ENCODE data around the gene ZNF76. TPM values are rescaled to one million over a fixed set of nuclear protein-coding genes. Genes with fewer than 3 reads are reported as not detected.

ZNF76 gene
- total RNA-seq, 2 experiments from 2014 or later: 39.4 to 41.6 TPM

DNA sequence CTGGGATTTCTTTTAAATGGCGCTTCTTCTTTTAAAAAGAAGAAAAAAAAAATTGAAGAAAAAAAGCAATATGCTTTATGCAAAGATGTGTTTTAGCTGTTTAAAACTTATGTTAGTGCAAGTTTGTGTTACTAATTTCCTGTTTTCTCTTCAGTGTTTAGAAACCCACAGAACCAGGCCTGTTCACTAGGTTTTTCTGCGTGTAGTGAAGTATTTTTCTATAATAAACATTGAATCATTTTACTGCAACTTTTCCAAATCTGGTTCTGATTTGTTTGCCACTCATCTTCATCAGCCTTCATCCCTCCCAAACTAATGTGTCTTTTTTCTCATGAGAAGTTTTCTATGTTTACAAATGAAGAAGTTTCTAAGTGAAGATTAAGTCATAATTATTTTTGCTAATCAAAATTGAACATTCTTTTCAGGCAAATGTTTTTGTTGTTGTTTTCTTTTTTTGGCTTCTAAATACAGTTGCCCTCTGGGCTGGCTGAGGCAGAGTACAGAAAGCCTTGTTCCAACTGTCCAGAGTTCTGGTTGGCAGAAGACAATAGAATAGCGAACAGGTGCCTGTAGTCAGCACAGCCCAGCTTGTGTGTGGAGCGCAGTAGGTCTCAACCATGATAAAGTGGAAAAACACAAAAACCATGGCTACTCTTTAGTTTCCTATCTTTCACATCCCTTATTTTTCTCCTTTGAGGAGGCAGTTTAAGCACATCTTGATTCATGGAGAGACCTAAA, 14.5 kb downstream of the ZNF76 start:
- no peak overlapping the region for H3K27ac Mint-ChIP-seq
- H3K4me1 Mint-ChIP-seq (ENCODE audit: low read depth): peaks cover 12% of the 10 kb centered on the region
- H3K36me3 Mint-ChIP-seq (ENCODE audit: low read depth): peaks cover 3% of the 10 kb centered on the region
- no peaks in the 10 kb centered on the region for H3K9me3 Mint-ChIP-seq (ENCODE audit: insufficient read depth)
- no peak for DNase-seq
- ChIA-PET CTCF (no interaction called here), POLR2A (no interaction called here)
- ATAC-seq: no peak
- H3K27me3 Mint-ChIP-seq (ENCODE audit: low read depth): no peaks in the 10 kb centered on the region
- no peak overlapping the region for H3K4me3 Mint-ChIP-seq

DNA sequence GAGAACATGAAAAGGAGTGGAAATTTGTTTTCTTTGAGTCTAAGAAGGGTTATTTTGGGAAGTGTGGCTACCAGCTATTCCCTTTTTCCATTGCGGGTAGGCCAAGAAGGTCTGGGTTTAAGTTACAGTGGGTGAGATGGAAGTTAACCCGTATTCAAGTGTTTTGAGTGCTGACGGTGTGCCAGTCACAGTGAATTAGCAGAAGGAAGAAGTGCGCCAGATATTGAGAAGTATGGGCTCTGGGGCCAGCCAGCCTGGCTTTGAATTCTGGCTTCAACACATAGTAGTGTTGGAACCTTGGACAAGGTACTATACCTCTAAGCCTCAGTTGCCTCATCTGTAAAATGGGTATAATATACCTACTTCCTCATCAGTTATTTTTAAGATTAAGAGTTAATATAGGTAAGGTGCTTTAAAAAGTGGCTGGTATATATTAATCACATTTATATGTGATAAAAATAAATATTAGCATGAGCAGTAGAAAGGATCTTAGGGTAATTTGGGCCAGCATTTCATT, 16.3 kb downstream of the ZNF76 start:
- peaks cover 12% of the 10 kb centered on the region for H3K4me1 Mint-ChIP-seq (ENCODE audit: low read depth)
- no peak for ATAC-seq
- DNase-seq: no peak
- no peak overlapping the region for H3K4me3 Mint-ChIP-seq
- H3K9me3 Mint-ChIP-seq (ENCODE audit: insufficient read depth): no peaks in the 10 kb centered on the region
- POLR2A ChIA-PET: no interaction called here
- no peaks in the 10 kb centered on the region for H3K27me3 Mint-ChIP-seq (ENCODE audit: low read depth)
- H3K27ac Mint-ChIP-seq: no peak overlapping the region
- no peaks in the 10 kb centered on the region for H3K36me3 Mint-ChIP-seq (ENCODE audit: low read depth)
- CTCF ChIA-PET: no interaction called here

DNA sequence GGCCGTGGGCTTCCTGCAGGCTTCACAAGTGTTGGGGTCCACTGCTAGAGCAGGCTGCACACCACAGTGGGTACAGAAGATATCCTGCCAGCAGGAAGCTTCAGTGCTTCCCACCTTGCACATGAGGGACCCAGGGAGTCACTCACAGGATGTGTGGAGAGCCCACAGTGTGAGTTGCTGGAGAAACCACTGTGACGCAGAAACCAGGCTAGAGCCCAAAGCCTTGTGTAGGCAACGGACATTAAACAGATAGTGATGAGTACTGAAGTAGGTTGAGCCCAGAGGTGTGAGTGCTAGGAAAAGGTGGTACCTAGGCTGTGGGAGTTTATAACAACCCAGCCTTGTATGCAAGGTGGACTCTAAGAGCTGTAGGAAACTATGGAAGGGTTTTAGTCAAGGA, 19.2 kb downstream of the ZNF76 start:
- Mint-ChIP-seq H3K4me1 (ENCODE audit: low read depth) (peaks cover 10% of the 10 kb centered on the region), H3K36me3 (ENCODE audit: low read depth) (peaks cover 19% of the 10 kb centered on the region), H3K4me3 (no peak overlapping the region), H3K9me3 (ENCODE audit: insufficient read depth) (no peaks in the 10 kb centered on the region), H3K27ac (no peak overlapping the region), H3K27me3 (ENCODE audit: low read depth) (no peaks in the 10 kb centered on the region)
- POLR2A ChIA-PET: no interaction called here
- CTCF ChIA-PET: interaction anchor here (1.9 kb wide), 1 partner anchor 38 kb away, joined by 4 read pairs; no protein-coding TSS in a partner anchor
- DNase-seq (no peak), ATAC-seq (no peak)

DNA sequence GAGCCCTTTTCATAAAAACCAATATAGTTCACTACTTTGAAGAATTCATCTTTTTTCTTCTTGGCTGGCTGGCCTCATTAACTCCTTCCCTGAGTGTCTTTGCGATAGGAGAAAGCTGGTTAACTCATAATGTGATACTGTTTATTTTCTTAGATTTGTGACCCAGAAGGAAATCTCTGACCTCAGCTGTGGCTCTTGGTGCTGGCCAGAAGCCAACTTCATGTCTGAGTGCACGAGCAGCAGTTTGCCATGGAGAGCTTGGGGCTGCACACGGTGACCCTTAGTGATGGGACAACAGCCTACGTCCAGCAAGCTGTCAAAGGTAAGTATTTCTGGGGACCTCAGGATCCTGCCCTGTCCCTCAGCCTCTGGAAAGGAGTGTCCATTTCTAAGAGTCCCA, 21.4 kb downstream of the ZNF76 start:
- H3K27me3 Mint-ChIP-seq (ENCODE audit: low read depth): no peaks in the 10 kb centered on the region
- DNase-seq (no peak), ATAC-seq (no peak)
- H3K36me3 Mint-ChIP-seq (ENCODE audit: low read depth): peaks cover 31% of the 10 kb centered on the region
- H3K4me1 Mint-ChIP-seq (ENCODE audit: low read depth): peaks cover 6% of the 10 kb centered on the region
- CTCF ChIA-PET: interaction anchor here (1.1 kb wide), 2 partner anchors 11 to 44 kb away, joined by 3 read pairs; no protein-coding TSS in a partner anchor
- no peak overlapping the region for H3K27ac Mint-ChIP-seq
- POLR2A ChIA-PET: interaction anchor here (0.6 kb wide), 1 partner anchor 12 kb away, joined by 4 read pairs; no protein-coding TSS in a partner anchor
- no peak overlapping the region for H3K4me3 Mint-ChIP-seq
- H3K9me3 Mint-ChIP-seq (ENCODE audit: insufficient read depth): no peaks in the 10 kb centered on the region

DNA sequence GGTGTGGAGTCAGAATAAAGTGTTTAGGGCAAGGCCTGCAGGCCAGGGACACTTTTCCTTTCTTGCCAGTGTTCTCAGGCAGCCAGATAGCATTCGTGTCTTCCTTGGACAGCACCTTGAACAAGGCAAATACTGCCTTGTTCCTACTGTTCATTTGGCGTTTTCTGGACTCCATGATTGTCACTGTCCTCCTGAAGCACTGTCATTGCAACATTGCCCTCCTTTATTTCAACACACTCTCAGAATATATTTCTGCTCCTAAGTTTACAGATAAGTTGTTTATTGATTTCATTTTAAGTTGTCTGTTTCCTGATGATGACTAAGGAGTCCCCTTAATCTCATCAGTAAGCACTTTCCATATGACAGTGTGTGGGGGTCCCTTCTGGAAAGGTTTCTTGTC, 22.9 kb downstream of the ZNF76 start:
- peaks cover 43% of the 10 kb centered on the region for H3K36me3 Mint-ChIP-seq (ENCODE audit: low read depth)
- H3K27ac Mint-ChIP-seq: no peak overlapping the region
- H3K4me1 Mint-ChIP-seq (ENCODE audit: low read depth): peaks cover 6% of the 10 kb centered on the region
- POLR2A ChIA-PET: no interaction called here
- no peaks in the 10 kb centered on the region for H3K9me3 Mint-ChIP-seq (ENCODE audit: insufficient read depth)
- DNase-seq (no peak), ATAC-seq (no peak)
- H3K4me3 Mint-ChIP-seq: no peak overlapping the region
- H3K27me3 Mint-ChIP-seq (ENCODE audit: low read depth): no peaks in the 10 kb centered on the region
- CTCF ChIA-PET: interaction anchor here (1.2 kb wide), 1 partner anchor 10 kb away, joined by 3 read pairs; no protein-coding TSS in a partner anchor

DNA sequence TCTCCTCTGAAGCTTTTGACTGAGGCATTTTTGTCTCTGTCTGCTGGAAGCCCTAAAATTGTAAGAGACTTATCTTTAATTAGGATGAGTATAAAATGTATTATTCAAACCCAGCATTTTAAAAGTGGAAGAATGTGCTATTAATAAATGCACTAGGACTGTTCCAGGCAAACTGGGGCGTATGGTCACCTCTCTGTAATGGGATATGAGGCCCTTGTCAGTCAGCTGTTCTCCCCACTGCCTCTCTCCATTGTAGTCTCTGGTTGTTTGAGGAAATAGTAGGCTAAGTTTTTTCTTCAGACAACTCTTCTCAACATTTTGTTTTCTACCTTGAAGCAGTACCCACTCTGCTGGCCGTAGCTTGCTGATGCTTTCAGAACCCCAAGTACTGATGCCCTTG, 23.8 kb downstream of the ZNF76 start:
- CTCF ChIA-PET: interaction anchor here (1.2 to 1.6 kb wide), 2 partner anchors 9 to 14 kb away, joined by 3 to 6 read pairs; partner anchors contain the start of gene DEF6

DNA sequence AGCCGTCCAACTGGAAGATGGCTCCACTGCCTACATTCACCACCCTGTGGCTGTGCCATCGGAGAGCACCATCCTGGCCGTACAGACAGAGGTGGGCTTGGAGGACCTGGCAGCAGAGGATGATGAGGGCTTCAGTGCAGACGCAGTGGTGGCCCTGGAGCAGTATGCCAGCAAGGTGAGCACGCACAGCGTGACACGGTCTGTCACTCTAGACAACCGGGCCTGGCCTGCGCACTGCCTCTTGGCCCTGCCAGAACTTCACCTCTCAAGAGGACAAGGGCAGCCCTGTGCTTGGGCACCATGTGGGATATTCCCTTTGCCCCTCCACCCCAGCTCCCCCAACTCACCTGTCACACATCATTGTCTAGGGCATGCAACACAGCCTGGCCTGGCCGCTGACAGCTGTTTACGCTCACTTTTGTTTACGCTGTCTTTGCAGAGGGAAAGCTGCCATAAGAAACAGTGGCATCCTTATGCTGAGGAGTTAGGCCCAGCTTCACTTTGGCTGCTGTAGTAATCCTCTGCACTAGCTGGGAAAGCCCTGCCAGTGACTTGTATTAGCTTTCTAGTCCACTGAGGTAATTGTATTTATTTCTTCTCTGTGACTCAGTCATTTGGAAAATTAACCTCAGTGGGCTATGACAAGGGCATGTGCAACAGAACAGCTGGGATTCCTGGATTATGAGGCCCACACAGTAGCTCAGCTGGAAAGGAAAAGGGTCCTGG, 28.3 kb downstream of the ZNF76 start:
- CTCF ChIA-PET: interaction anchor here (1.3 to 2.9 kb wide), 3 partner anchors 9 to 40 kb away, joined by 3 to 10 read pairs (median 7); partner anchors contain the start of gene DEF6

More for the DNA sequence above, 23.8 kb downstream of the ZNF76 start:
- H3K27ac Mint-ChIP-seq: no peak overlapping the region
- H3K27me3 Mint-ChIP-seq (ENCODE audit: low read depth): no peaks in the 10 kb centered on the region
- H3K4me3 Mint-ChIP-seq: no peak overlapping the region
- H3K9me3 Mint-ChIP-seq (ENCODE audit: insufficient read depth): no peaks in the 10 kb centered on the region
- ATAC-seq (no peak), DNase-seq (no peak)
- H3K36me3 Mint-ChIP-seq (ENCODE audit: low read depth): peaks cover 43% of the 10 kb centered on the region
- POLR2A ChIA-PET: no interaction called here
- peaks cover 5% of the 10 kb centered on the region for H3K4me1 Mint-ChIP-seq (ENCODE audit: low read depth)

DNA sequence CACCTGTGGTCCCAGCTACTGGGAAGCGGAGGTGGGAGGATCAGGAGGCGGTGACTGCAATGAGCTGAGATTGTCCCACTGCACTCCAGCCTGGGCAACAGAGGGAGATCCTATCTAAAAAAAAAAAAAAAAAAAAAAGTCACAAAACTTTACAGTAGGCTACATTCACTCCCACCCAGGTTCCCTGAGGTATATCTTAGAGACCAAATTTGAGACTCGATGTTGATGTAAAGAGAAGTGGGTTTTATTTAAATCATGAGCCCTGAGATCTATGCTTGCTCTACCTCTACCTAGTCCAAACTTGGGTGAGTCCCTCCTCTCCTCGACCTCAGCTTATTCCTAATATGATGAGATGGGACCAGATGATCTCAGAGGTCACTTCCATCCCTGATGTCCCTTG, 29.3 kb downstream of the ZNF76 start:
- no peaks in the 10 kb centered on the region for H3K4me1 Mint-ChIP-seq (ENCODE audit: low read depth)
- H3K36me3 Mint-ChIP-seq (ENCODE audit: low read depth): peaks cover 36% of the 10 kb centered on the region
- POLR2A ChIA-PET: interaction anchor here (1.0 kb wide), 1 partner anchor 29 kb away, joined by 3 read pairs; the partner anchor contains the start of gene ZNF76

More for the DNA sequence above, 28.3 kb downstream of the ZNF76 start:
- ATAC-seq (no peak), DNase-seq (no peak)
- POLR2A ChIA-PET: interaction anchor here (0.7 kb wide), 1 partner anchor 281 kb away, joined by 3 read pairs; no protein-coding TSS in a partner anchor
- Mint-ChIP-seq H3K4me1 (ENCODE audit: low read depth) (no peaks in the 10 kb centered on the region), H3K4me3 (no peak overlapping the region), H3K36me3 (ENCODE audit: low read depth) (peaks cover 44% of the 10 kb centered on the region), H3K27ac (no peak overlapping the region), H3K27me3 (ENCODE audit: low read depth) (no peaks in the 10 kb centered on the region), H3K9me3 (ENCODE audit: insufficient read depth) (no peaks in the 10 kb centered on the region)

DNA sequence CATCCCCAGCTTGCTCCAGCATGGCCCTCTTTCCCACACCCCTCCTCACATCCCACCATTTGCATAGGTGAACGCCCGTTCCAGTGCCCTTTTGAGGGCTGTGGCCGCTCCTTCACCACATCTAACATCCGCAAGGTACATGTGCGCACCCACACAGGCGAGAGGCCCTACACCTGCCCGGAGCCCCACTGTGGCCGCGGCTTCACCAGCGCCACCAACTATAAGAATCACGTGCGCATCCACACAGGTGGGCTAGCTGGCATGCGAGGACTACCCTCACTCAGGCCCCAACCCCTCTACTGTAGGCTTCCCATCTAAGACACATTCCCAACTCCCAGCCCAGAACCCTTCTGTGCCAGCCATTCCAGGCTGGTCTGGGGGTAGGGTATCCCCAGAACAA, 32.0 kb downstream of the ZNF76 start:
- CTCF ChIA-PET: no interaction called here
- peaks cover 33% of the 10 kb centered on the region for H3K36me3 Mint-ChIP-seq (ENCODE audit: low read depth)
- no peak overlapping the region for H3K27ac Mint-ChIP-seq
- no peak overlapping the region for H3K4me3 Mint-ChIP-seq
- POLR2A ChIA-PET: interaction anchor here (0.6 kb wide), 1 partner anchor 14 kb away, joined by 4 read pairs; no protein-coding TSS in a partner anchor
- H3K9me3 Mint-ChIP-seq (ENCODE audit: insufficient read depth): no peaks in the 10 kb centered on the region
- H3K4me1 Mint-ChIP-seq (ENCODE audit: low read depth): peaks cover 3% of the 10 kb centered on the region
- no peaks in the 10 kb centered on the region for H3K27me3 Mint-ChIP-seq (ENCODE audit: low read depth)
- ATAC-seq: no peak
- DNase-seq: no peak

More for the DNA sequence above, 29.3 kb downstream of the ZNF76 start:
- ATAC-seq: no peak
- Mint-ChIP-seq H3K27ac (no peak overlapping the region), H3K9me3 (ENCODE audit: insufficient read depth) (no peaks in the 10 kb centered on the region), H3K27me3 (ENCODE audit: low read depth) (no peaks in the 10 kb centered on the region), H3K4me3 (no peak overlapping the region)
- CTCF ChIA-PET: interaction anchor here (1.1 to 2.9 kb wide), 6 partner anchors 8 to 163 kb away, joined by 3 to 10 read pairs (median 4); partner anchors contain the start of genes DEF6 and FANCE
- DNase-seq: no peak

DNA sequence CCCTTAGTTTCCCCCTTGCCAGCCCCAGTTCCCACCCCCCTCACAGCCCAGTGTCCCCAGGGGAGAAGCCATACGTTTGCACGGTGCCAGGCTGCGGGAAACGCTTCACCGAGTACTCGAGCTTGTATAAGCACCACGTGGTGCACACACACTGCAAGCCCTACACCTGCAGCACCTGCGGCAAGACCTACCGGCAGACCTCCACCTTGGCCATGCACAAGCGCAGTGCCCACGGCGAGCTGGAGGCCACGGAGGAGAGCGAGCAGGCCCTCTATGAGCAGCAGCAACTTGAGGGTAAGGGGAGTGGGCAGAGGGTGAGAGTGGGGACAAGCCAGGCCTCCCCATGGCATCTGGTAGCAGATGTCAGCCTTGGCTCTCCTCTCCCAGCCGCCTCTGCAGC, 33.0 kb downstream of the ZNF76 start:
- H3K4me3 Mint-ChIP-seq: no peak overlapping the region
- POLR2A ChIA-PET: no interaction called here
- ATAC-seq: no peak
- CTCF ChIA-PET: interaction anchor here (0.7 to 16.7 kb wide), 4 partner anchors 10 to 160 kb away, joined by 3 to 446 read pairs (median 6); partner anchors contain the start of gene FANCE
- peaks cover 30% of the 10 kb centered on the region for H3K36me3 Mint-ChIP-seq (ENCODE audit: low read depth)
- no peaks in the 10 kb centered on the region for H3K9me3 Mint-ChIP-seq (ENCODE audit: insufficient read depth)
- no peaks in the 10 kb centered on the region for H3K27me3 Mint-ChIP-seq (ENCODE audit: low read depth)
- no peak for DNase-seq
- no peak overlapping the region for H3K27ac Mint-ChIP-seq
- peaks cover 12% of the 10 kb centered on the region for H3K4me1 Mint-ChIP-seq (ENCODE audit: low read depth)

DNA sequence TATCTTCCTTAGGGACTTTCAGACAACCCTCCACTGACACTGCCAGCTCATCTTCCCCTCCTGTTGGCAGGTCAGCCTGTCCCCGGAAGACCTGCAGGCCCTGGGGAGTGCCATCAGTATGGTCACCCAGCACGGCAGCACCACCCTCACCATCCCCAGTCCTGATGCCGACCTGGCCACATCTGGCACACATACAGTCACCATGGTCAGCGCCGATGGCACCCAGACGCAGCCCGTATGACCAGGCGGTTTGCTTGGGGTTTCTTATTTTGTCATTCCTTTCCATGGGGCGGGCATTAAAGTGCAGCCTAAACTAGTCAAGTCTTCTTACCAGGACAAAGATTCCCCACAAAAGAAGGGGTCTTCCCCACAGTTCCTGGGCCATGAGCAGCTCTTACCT, 34.1 kb downstream of the ZNF76 start:
- H3K27ac Mint-ChIP-seq: no peak overlapping the region

More for the DNA sequence above, 34.1 kb downstream of the ZNF76 start:
- H3K4me1 Mint-ChIP-seq (ENCODE audit: low read depth): peaks cover 13% of the 10 kb centered on the region
- ChIA-PET CTCF (interaction anchor here (0.7 to 16.7 kb wide), 20 partner anchors 9 to 443 kb away, joined by 3 to 446 read pairs (median 4); partner anchors contain the start of genes ARMC12, FANCE, PPARD and RPL10A), POLR2A (interaction anchor here (0.6 kb wide), 1 partner anchor 13 kb away, joined by 4 read pairs; no protein-coding TSS in a partner anchor)
- DNase-seq (no peak), ATAC-seq (no peak)
- no peak overlapping the region for H3K4me3 Mint-ChIP-seq
- peaks cover 33% of the 10 kb centered on the region for H3K36me3 Mint-ChIP-seq (ENCODE audit: low read depth)
- no peaks in the 10 kb centered on the region for H3K27me3 Mint-ChIP-seq (ENCODE audit: low read depth)
- no peaks in the 10 kb centered on the region for H3K9me3 Mint-ChIP-seq (ENCODE audit: insufficient read depth)

All from activated CD8-positive, alpha-beta T cell treated with anti-CD3 and anti-CD28 coated beads, Interleukin-2, amount 10 ng/mL, durations not matched to agents 7 days and 5 days (primary cell).